ENCODE data around the gene ADAM23.

Gene ADAM23

GRCh38 chr2:206502729-206503128, 59.4 kb downstream of the ADAM23 start:
- no peak for DNase-seq (ENCODE audit: low read depth)

DNA sequence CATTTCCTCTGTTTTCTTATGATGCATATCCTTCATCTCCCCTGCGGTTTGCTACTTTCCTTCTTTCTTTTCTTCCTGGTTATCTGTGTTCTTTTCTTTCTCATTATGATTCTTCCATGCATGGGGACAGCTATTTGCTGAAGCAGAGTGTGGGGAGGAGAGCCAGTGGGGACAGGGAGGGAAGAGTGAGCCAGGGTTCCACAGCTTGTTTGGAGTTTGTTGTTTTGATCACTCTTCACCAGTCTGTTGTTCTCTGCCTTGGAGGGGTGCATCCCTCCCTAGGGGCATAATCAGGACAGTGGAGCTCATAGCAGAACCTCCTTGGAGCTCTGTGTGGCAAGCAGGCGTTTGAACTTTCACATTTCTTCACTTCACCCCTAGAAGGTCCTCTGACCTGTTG, 68.0 kb downstream of the ADAM23 start:
- no peak for DNase-seq (ENCODE audit: low read depth)

- no peak for DNase-seq (ENCODE audit: low read depth)
Measured at GRCh38 chr2:206512999-206513398, 69.7 kb downstream of the ADAM23 start.

GRCh38 chr2:206515580-206515979, 72.2 kb downstream of the ADAM23 start:
- no peak for DNase-seq (ENCODE audit: low read depth)

DNA sequence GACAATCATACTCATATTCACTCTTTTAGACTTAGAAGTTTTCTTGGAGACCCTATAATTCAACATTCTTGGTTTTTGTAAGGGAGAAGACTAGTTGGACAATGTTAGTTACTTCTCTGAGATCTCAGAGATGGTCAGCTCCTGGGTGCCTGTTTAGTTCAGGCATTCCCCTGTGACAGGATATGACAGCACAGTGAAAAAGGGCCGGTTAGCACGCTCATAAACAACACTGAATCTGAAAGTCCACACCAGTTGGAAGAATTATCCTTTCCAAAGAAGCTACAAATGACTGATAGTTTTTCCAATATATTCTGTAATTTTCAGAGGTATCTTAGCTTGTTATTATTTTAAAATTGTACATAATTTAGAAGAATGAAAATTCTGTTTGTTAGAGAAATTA, 75.7 kb downstream of the ADAM23 start:
- DNase-seq (ENCODE audit: low read depth) = no peak

GRCh38 chr2:206520450-206520849, 77.1 kb downstream of the ADAM23 start:
- no peak for DNase-seq (ENCODE audit: low read depth)

DNA sequence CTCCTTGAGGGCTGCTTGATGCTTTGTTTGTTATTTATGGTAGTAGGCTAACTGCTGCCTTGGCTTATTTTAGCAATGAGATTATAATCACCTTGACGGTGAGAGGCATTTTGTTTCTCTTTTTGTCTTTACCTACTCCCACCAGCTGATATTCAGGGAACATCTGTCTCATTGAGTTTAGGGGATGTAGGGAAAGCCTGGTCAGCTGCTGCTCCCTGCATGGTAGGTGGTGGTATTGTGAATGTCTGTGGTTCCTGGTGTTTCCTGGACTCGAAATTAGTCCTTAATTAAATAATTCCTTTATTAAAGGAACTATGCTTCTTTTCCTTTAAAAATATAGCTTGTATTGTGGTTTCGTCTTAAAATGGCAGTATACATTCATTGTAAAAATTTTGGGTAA, 77.8 kb downstream of the ADAM23 start:
- no peak for DNase-seq (ENCODE audit: low read depth)

DNA sequence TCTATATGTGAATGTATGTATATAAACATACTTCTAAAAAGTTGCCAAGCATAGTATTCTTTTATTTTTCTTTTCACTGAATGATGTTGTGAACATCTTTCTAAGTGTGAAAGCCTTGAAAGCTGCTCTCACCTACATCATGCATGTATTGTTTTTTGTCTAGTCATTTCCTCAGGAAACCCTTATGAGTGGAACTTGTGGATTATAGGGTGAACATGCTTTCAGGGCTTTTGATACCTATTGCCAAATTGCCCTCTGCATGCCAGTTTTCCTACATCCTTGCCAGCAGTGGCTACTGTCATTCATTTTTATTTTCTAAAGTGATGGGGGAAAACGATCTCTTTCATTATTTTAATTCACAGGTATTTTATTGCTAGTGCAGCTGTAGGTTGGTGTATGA, 78.3 kb downstream of the ADAM23 start:
- no peak for DNase-seq (ENCODE audit: low read depth)

- DNase-seq (ENCODE audit: low read depth) = no peak
Measured at GRCh38 chr2:206526416-206526815, 83.1 kb downstream of the ADAM23 start.

DNA sequence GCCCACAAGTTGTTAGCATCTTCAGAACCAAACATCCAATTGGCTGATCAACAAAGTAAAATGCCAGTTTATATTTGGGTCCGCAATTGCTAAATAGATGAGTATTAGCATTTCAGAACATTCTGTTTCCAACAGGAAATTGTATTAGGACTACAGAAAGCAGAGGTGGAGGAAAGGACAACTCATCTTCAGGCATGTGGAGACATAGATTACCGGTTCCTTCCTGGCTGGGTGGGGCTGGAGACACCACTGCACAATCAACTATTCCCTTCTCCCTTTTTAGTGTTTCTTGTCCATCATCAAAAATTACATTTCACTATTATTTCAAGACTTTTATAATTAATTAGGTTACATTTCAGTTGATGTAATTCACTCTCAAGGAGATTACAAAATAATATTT, 83.8 kb downstream of the ADAM23 start:
- DNase-seq (ENCODE audit: low read depth) = no peak

GRCh38 chr2:206530727-206531126, 87.4 kb downstream of the ADAM23 start:
- DNase-seq (ENCODE audit: low read depth) = no peak

DNA sequence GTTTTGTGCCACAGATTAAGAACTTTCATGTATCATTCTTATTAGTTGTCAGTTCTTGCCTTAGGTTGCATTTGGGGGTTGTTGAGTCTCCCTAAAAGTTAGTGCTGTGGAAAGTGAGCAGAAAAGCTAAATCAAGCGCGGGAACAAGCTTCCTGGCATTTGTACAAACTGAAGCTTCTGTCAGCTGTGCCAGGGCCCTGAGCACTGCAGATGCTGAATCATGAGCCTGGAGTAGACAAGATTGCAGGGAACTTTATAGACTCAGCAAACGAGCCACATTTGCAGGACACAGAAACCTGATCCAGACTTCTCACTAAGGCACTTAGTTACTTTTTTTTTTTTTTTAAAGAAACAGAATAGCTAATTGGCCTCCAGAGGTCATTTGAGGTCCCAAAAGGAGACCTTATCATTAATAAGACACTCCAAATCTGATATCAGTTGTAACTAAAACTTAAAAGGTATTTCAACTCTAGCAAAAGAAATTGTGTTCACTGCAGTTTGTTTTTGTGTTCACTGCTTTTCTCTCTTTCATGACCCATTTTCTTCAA, 88.7 kb downstream of the ADAM23 start:
- peak; percentile 36 for DNase-seq (ENCODE audit: low read depth)

- no peak for DNase-seq (ENCODE audit: low read depth)
Measured at GRCh38 chr2:206533977-206534376, 90.6 kb downstream of the ADAM23 start.

DNA sequence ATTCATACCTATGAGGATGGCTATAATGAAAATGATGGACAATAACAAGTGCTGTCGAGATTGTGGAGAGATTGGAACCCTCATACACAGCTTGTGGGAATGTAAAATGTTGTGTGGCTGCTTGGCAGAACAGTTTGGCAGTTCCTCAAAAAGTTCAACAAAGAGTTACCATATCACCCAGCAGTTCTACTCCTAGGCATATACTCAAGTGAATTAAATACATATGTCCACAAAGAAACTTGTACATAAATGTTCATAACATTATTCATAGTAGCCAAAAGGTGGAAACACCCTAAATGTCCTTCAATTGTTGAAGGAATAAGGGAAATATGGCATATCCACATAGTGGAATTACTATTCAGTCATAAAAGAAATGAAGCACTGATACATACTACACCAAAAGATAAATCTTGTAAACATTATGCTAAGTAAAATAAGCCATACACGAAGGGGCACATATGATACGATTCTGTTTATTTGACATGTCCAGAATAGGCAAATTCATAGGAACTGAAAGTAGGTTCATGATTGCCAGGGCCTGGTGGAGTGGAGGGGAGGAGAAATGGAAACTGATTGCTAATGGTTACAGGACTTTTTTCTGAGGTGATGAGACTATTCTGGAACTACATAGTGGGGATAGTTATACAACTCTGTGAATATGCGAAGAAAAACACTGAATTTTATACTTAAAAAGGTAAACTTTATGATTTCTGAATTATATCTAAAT, 92.1 kb downstream of the ADAM23 start:
- no peak for DNase-seq (ENCODE audit: low read depth)

- no peak for DNase-seq (ENCODE audit: low read depth)
Measured at GRCh38 chr2:206540757-206541156, 97.4 kb downstream of the ADAM23 start.

GRCh38 chr2:206543073-206543472, 99.7 kb downstream of the ADAM23 start:
- DNase-seq (ENCODE audit: low read depth) = no peak

DNA sequence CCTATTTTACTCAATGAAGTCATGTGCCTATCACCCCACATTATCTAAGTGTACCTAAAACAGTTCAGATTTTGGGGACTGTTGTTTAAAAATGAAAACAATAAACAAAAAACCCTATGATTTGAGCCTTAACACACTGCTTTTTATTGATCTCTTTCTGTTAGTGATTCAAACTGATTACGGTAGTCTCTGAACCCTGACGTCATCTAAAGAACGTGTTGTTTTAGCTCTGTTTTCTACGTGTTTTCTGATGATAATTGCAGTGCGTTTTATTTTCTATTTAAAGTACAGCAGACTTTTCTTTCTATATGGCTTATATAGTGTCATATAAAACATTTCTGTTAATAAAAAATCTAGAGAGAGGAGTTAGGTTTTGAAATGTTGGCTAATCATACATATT, 105.1 kb downstream of the ADAM23 start:
- no peak for DNase-seq (ENCODE audit: low read depth)

- peak; percentile 24 for DNase-seq (ENCODE audit: low read depth)
Measured at GRCh38 chr2:206555721-206556120, 112.4 kb downstream of the ADAM23 start.

DNA sequence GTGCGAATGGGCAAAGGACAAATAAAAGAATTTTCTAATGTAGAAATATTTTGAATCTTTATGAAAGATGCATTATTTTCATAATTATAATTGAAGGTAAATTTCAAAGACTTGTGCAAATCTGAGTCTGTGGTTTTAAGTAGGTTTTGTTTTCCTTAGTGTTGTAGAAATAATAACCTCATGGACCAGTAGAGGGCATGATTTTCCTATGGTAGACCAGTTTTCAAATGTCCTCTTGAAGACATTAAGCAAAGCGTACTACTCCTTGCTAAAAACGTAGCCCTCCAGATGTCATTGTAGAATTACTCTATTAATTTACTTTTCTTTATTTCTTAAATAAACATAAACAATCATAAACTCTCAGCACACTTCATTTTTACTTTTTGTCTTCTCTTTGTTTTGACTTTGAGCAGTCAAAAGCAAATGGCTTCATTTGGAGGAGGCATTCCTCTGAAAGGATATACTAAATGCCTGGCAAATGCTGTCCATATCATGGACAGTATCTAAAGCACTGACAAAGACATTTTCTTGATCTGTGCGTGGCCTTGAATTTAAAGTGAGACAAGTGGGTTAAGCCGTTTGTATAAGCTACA, 113.1 kb downstream of the ADAM23 start:
- peak; percentile 20 for DNase-seq (ENCODE audit: low read depth)

- DNase-seq (ENCODE audit: low read depth) = no peak
Measured at GRCh38 chr2:206557321-206557720, 114.0 kb downstream of the ADAM23 start.

DNA sequence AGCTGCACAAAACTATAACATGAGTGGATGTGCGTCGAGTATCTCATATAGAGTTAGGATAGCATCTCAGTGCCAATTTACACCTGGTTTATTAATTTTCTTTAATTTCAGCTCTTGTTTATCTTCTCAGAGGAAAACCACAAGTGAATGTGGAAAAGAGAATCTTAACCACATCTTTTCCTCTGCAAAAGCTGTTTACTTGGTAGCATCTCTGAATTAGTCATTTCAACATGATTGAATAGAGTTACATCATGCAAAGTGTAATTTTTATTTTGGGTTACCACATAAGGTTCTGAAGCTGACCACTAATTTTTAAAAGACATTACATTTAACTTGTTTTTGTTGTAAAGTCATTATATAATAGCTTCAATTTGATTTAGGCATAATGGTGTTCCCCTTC, 115.2 kb downstream of the ADAM23 start:
- no peak for DNase-seq (ENCODE audit: low read depth)

DNA sequence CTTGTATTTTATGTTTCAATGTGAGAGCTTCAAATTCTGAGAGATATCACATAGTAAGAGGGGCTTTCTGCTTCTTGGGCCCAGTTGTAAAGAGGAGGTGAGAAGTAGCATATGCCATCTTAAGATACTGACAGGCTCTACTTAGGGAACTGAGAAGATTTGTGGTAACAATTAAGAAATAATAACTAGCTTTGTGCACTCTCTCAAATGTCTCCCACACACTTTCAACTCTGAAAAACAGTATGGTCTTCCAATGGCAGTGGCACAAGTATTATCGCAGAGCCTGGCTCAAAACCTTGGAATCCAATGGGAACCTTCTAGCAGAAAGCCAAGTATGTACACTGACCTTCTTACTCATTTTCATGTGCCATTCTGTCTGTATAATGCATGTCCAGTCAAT, 118.6 kb downstream of the ADAM23 start:
- no peak for DNase-seq (ENCODE audit: low read depth)

DNA sequence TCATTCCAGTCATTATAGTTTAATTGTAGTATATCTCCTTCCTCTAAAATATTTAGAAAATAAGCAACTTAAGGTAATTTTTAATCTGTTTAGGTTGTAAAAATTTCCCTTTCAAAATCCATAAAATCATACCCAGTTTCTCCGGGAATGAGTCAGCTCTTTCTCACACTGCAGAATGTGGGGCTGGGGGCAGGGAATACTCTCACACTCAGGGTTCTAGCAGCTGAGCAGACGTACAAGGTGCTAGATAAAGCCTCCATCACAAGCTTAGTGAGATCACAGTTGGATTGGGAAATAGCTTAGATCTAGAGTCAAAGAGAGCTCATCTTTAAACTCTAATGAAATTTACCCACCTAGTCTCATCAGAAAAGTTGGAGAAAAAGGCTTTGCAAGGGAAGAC, 119.0 kb downstream of the ADAM23 start:
- DNase-seq (ENCODE audit: low read depth) = no peak

DNA sequence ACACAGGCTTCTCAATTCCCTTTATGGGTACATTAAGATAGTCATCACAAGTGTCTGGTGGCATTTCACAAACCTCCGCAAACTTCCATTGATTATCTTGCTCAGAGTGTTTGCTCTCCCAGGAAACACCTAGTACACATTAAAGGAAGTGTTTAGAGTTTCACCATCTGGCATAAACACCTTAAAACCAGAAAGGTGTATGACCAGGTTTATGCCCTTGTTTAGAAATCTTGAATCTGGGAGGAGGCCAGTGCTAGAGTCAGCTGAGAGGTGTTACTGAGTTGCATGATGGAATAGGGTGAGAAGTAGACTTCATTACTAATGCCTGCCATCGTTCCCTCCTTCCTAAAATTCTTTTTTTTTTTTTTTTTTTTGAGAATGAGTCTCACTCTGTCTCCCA, 120.0 kb downstream of the ADAM23 start:
- DNase-seq (ENCODE audit: low read depth) = no peak
